ENCODE results near the gene CENPB. TPM values are rescaled to one million over a fixed set of nuclear protein-coding genes. Genes with fewer than 3 reads are reported as not detected.

CENPB gene
- total RNA-seq, 2 experiments from 2014 or later = 34.8 to 39.1 TPM

DNA sequence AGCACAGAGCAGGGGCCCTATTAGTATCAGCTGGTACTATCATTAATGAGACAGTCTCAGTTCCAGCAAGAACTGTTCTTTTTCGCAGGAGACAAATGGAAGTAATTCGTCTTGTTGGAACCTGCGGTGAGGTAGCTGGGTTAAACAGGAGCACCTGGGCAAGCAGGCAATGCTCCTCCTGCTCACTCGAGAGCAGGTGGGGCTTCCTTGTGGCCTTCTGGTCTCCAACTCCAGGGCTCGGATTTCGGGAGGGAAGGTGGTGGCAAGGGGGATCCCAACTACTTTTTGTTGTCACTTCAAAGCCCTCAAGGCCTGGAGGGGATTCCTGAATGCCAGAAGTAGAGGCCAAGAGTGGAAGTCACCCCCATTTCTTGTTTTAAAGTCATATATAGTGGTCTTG lies 3.9 kb downstream of the CENPB start:
- H3K4me1 ChIP-seq (ENCODE audit: insufficient read depth, low read length, poor library complexity, severe bottlenecking) = peaks cover 24% of the 10 kb centered on the region
- no peak overlapping the region for H3K4me2 ChIP-seq (ENCODE audit: low read length)

DNA sequence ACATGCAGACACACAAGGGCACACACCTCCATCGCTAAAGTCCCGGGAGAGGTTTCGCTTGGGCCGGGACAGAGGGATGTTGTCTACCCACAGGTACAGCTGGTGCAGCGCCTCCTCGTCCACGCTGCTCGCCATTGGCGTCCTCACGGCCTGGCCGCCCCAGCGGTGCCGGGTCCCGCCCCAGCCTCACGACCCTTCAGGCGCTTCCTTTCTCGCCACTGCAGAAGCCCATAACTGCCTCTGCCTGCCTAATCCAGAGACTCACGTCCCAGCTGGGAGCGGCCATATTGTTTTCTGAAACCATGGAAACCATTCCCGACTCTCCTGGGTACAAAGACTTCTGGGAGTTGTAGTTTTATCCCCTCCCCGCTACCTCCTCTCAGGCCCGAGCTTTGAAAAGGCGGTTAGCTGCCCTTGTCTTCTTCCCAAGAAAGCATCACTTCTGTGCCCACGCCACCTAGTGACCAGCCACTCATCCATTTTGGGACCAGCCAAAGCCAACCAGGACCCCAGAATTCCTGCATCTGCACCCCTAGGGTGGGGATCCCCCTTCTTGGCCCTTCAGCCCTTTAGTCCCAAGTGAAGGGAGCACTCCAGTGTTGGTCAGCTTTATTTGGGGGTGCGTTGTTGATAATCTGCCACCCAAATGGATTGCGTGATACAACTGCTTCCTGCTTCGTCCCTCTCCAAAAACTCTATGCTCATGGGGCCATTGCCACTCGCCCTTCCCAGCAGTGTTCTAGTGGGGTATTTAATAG lies 5.2 kb downstream of the CENPB start, which contains the start of gene SPEF1:
SPEF1 (minus strand) TSS at position 296 of the 758 bp plus-strand sequence; CDS start at position 135, 161 bp downstream.
- H2AFZ ChIP-seq (ENCODE audit: low read length) = no peak within 1 kb of the TSS
- peak within 1 kb of the TSS; percentile 83 for H3K4me2 ChIP-seq (ENCODE audit: low read length)
- no peaks in the 10 kb centered on the region for H3K9me3 ChIP-seq (ENCODE audit: low read length)
- peaks cover 9% of the 10 kb centered on the region; the same call in 1 of the 2 replicates for H3K79me2 ChIP-seq (ENCODE audit: insufficient read depth, low read depth, low read length)
- H3K9me2 ChIP-seq (ENCODE audit: insufficient read depth, low read length) = no peaks in the 10 kb centered on the region
- no peaks in the 10 kb centered on the region; the same call in 1 of the 2 replicates for H3K36me3 ChIP-seq (ENCODE audit: insufficient read depth, low read length)
- POLR2A ChIA-PET = interaction anchor here (0.5 to 1.5 kb wide), 2 partner anchors 13 to 115 kb away, joined by 3 to 4 read pairs; partner anchors contain the start of gene ADISSP
- H3K4me3 ChIP-seq (ENCODE audit: low read depth, low read length, poor library complexity, severe bottlenecking) = peak within 1 kb of the TSS; percentile 63
- no peaks in the 10 kb centered on the region; the same call in 1 of the 2 replicates for H4K20me1 ChIP-seq (ENCODE audit: insufficient read depth, low read length)
- no peak within 1 kb of the TSS for H3K27ac ChIP-seq (ENCODE audit: low read depth, low read length, poor library complexity, severe bottlenecking)
- CTCF ChIA-PET (ENCODE audit: unreplicated experiment) = no interaction called here
- DNase-seq (ENCODE audit: low spot score) = peak; percentile 82
- intact Hi-C loops (cut with micrococcal nuclease; ENCODE audit: unreplicated experiment) = loop anchor here (5.0 kb wide), 1 partner anchor 64 kb away; no protein-coding TSS in a partner anchor
- peaks cover 20% of the 10 kb centered on the region for H3K4me1 ChIP-seq (ENCODE audit: insufficient read depth, low read length, poor library complexity, severe bottlenecking)
- no peak for TF ChIP-seq EZH2phosphoT487 (IDR thresholded peaks at IDR 0.05; ENCODE audit: borderline replicate concordance, low read depth, low read length)
- TF ChIP-seq, protein P1, sequence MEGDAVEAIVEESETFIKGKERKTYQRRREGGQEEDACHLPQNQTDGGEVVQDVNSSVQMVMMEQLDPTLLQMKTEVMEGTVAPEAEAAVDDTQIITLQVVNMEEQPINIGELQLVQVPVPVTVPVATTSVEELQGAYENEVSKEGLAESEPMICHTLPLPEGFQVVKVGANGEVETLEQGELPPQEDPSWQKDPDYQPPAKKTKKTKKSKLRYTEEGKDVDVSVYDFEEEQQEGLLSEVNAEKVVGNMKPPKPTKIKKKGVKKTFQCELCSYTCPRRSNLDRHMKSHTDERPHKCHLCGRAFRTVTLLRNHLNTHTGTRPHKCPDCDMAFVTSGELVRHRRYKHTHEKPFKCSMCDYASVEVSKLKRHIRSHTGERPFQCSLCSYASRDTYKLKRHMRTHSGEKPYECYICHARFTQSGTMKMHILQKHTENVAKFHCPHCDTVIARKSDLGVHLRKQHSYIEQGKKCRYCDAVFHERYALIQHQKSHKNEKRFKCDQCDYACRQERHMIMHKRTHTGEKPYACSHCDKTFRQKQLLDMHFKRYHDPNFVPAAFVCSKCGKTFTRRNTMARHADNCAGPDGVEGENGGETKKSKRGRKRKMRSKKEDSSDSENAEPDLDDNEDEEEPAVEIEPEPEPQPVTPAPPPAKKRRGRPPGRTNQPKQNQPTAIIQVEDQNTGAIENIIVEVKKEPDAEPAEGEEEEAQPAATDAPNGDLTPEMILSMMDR (conservative IDR thresholded peaks at IDR 0.05; ENCODE audit: low read length) = peak; percentile 68
- BruUV-seq (replicated peaks) = no TSS peak

More for the DNA sequence above, 3.9 kb downstream of the CENPB start:
- no TSS peak for BruUV-seq (replicated peaks)
- no peak overlapping the region for H2AFZ ChIP-seq (ENCODE audit: low read length)
- no peak overlapping the region for H3K27ac ChIP-seq (ENCODE audit: low read depth, low read length, poor library complexity, severe bottlenecking)
- ChIA-PET CTCF (ENCODE audit: unreplicated experiment) (no interaction called here), POLR2A (interaction anchor here (0.7 kb wide), 1 partner anchor 165 kb away, joined by 3 read pairs; no protein-coding TSS in a partner anchor)
- H3K4me3 ChIP-seq (ENCODE audit: low read depth, low read length, poor library complexity, severe bottlenecking) = no peak overlapping the region
- no peak for DNase-seq (ENCODE audit: low spot score)
- H3K9me3 ChIP-seq (ENCODE audit: low read length) = no peaks in the 10 kb centered on the region
- H3K36me3 ChIP-seq (ENCODE audit: insufficient read depth, low read length) = no peaks in the 10 kb centered on the region; the same call in 1 of the 2 replicates
- H3K9me2 ChIP-seq (ENCODE audit: insufficient read depth, low read length) = no peaks in the 10 kb centered on the region
- H4K20me1 ChIP-seq (ENCODE audit: insufficient read depth, low read length) = no peaks in the 10 kb centered on the region; the same call in 1 of the 2 replicates
- TF ChIP-seq EZH2phosphoT487 (IDR thresholded peaks at IDR 0.05; ENCODE audit: borderline replicate concordance, low read depth, low read length) = no peak
- TF ChIP-seq, protein P1 (conservative IDR thresholded peaks at IDR 0.05; ENCODE audit: low read length) = no peak
- intact Hi-C loops (cut with micrococcal nuclease; ENCODE audit: unreplicated experiment) = loop anchor here (5.0 kb wide), 1 partner anchor 65 kb away; no protein-coding TSS in a partner anchor
- H3K79me2 ChIP-seq (ENCODE audit: insufficient read depth, low read depth, low read length) = peaks cover 15% of the 10 kb centered on the region; the same call in 1 of the 2 replicates
